Measurements from ENCODE around the gene EFNA5. TPM values are rescaled to one million over a fixed set of nuclear protein-coding genes. Genes with fewer than 3 reads are reported as not detected.

Gene EFNA5
- total RNA-seq, 3 donors from 2014 or later (not counting 1 experiment from before 2014, with no cell fraction given) = 2.2 to 8.1 (median 4.3) TPM

GRCh38 chr5:107367480-107367879 lies 303.3 kb downstream of the EFNA5 start:
- TF ChIP-seq CTCF (IDR thresholded peaks at IDR 0.05) = no peak
- no peaks in the 10 kb centered on the region for H3K27me3 ChIP-seq (ENCODE audit: control insufficient read depth, insufficient read depth, low read length)
- no peaks in the 10 kb centered on the region for H3K9me3 Mint-ChIP-seq
- H3K27ac ChIP-seq (ENCODE audit: low read length) = no peak overlapping the region
- peak overlapping the region in 1 of 2 donors; percentile 88 for H3K27ac Mint-ChIP-seq
- H3K4me3 ChIP-seq (ENCODE audit: low read length) = no peak overlapping the region
- intact Hi-C loops (cut with micrococcal nuclease) = loop anchor here (5.0 to 10.0 kb wide), 2 partner anchors 73 to 205 kb away; no protein-coding TSS in a partner anchor
- ATAC-seq (no peak), DNase-seq (no peak)
- no peaks in the 10 kb centered on the region for H3K36me3 Mint-ChIP-seq
- H3K4me1 ChIP-seq (ENCODE audit: control insufficient read depth, insufficient read depth, low read length) = peaks cover 11% of the 10 kb centered on the region
- no peaks in the 10 kb centered on the region for H3K27me3 Mint-ChIP-seq (ENCODE audit: low read depth in 2 of 2)
- no peaks in the 10 kb centered on the region for H3K9me3 ChIP-seq (ENCODE audit: control insufficient read depth, insufficient read depth, low read length)
- 94% methylated on average over 4 of the region's 4 CpGs for WGBS (ENCODE audit: insufficient coverage)
- H3K36me3 ChIP-seq (ENCODE audit: control insufficient read depth, insufficient read depth, low read length) = no peaks in the 10 kb centered on the region
- peaks cover 35 to 40% of the 10 kb centered on the region in 2 donors for H3K4me1 Mint-ChIP-seq
- H3K4me3 Mint-ChIP-seq = no peak overlapping the region

- intact Hi-C loops (cut with micrococcal nuclease) = loop anchor here (1.0 to 10.0 kb wide), 5 partner anchors 24 to 207 kb away; no protein-coding TSS in a partner anchor
- peak overlapping the region; percentile 78 to 88 for H3K27ac Mint-ChIP-seq
- peak overlapping the region; percentile 74 for H3K27ac ChIP-seq (ENCODE audit: low read length)
- 12% methylated on average over 10 of the region's 10 CpGs for WGBS (ENCODE audit: insufficient coverage)
- TF ChIP-seq CTCF (IDR thresholded peaks at IDR 0.05) = no peak
- no peaks in the 10 kb centered on the region for H3K9me3 ChIP-seq (ENCODE audit: control insufficient read depth, insufficient read depth, low read length)
- peak; percentile 21 to 45 for DNase-seq
- no peak overlapping the region for H3K4me3 ChIP-seq (ENCODE audit: low read length)
- no peaks in the 10 kb centered on the region for H3K36me3 ChIP-seq (ENCODE audit: control insufficient read depth, insufficient read depth, low read length)
- no peaks in the 10 kb centered on the region for H3K27me3 Mint-ChIP-seq (ENCODE audit: low read depth in 2 of 2)
- ATAC-seq = peak; percentile 78 to 87 (median 83)
- no peaks in the 10 kb centered on the region for H3K9me3 Mint-ChIP-seq
- no peaks in the 10 kb centered on the region for H3K27me3 ChIP-seq (ENCODE audit: control insufficient read depth, insufficient read depth, low read length)
- H3K36me3 Mint-ChIP-seq = no peaks in the 10 kb centered on the region
- H3K4me1 Mint-ChIP-seq = peaks cover 31 to 40% of the 10 kb centered on the region in 2 donors
- peaks cover 11% of the 10 kb centered on the region for H3K4me1 ChIP-seq (ENCODE audit: control insufficient read depth, insufficient read depth, low read length)
- H3K4me3 Mint-ChIP-seq = peak overlapping the region; percentile 72
Observed at GRCh38 chr5:107365320-107366109, 305.2 kb downstream of the EFNA5 start.

- H3K27ac Mint-ChIP-seq = peak overlapping the region; percentile 78 to 88
- H3K36me3 Mint-ChIP-seq = no peaks in the 10 kb centered on the region
- no peaks in the 10 kb centered on the region for H3K36me3 ChIP-seq (ENCODE audit: control insufficient read depth, insufficient read depth, low read length)
- H3K4me1 ChIP-seq (ENCODE audit: control insufficient read depth, insufficient read depth, low read length) = peaks cover 11% of the 10 kb centered on the region
- H3K4me3 Mint-ChIP-seq = peak overlapping the region; percentile 29
- TF ChIP-seq CTCF (IDR thresholded peaks at IDR 0.05) = no peak
- H3K27ac ChIP-seq (ENCODE audit: low read length) = peak overlapping the region; percentile 74
- no peak for ATAC-seq
- peaks cover 33 to 41% of the 10 kb centered on the region in 2 donors for H3K4me1 Mint-ChIP-seq
- intact Hi-C loops (cut with micrococcal nuclease) = loop anchor here (1.0 to 10.0 kb wide), 5 partner anchors 25 to 208 kb away; no protein-coding TSS in a partner anchor
- no peaks in the 10 kb centered on the region for H3K9me3 Mint-ChIP-seq
- H3K4me3 ChIP-seq (ENCODE audit: low read length) = no peak overlapping the region
- no peaks in the 10 kb centered on the region for H3K27me3 Mint-ChIP-seq (ENCODE audit: low read depth in 2 of 2)
- no peaks in the 10 kb centered on the region for H3K27me3 ChIP-seq (ENCODE audit: control insufficient read depth, insufficient read depth, low read length)
- WGBS (ENCODE audit: insufficient coverage) = 86% methylated on average over 2 of the region's 2 CpGs
- no peak for DNase-seq
- H3K9me3 ChIP-seq (ENCODE audit: control insufficient read depth, insufficient read depth, low read length) = no peaks in the 10 kb centered on the region
Observed at GRCh38 chr5:107364443-107365319, 306.1 kb downstream of the EFNA5 start.

Data from natural killer cell (primary cell).